Effector memory CD4-positive, alpha-beta T cell (primary cell): Measurements from ENCODE around the gene ACACA.
A peak's percentile ranks its signal among the peaks of the same experiment; 100 is the strongest.

Experiments
- DNase-seq, 3 donors: peaks; one replicate each; pipeline ENCODE4 v3.0.0-alpha.2; 2020
- H3K27ac ChIP-seq: 2 replicates; pipeline ENCODE4 v1.7.0; 2013; ENCODE audit warnings: mild to moderate bottlenecking, low read length, moderate library complexity; ENCODE audit not compliant: insufficient read depth, poor library complexity, severe bottlenecking
- H3K27me3 ChIP-seq: replicated peaks from 2 replicates; pipeline ENCODE4 v1.7.0; 2013; ENCODE audit warnings: mild to moderate bottlenecking, low read length; ENCODE audit not compliant: insufficient read depth, control insufficient read depth, poor library complexity, severe bottlenecking
- H3K36me3 ChIP-seq: 2 replicates; pipeline ENCODE4 v1.7.0; 2013; ENCODE audit warnings: mild to moderate bottlenecking, low read length, moderate library complexity; ENCODE audit not compliant: control insufficient read depth, insufficient read depth
- H3K4me1 ChIP-seq: 2 replicates; pipeline ENCODE4 v1.7.0; 2013; ENCODE audit warnings: low read length, mild to moderate bottlenecking; ENCODE audit not compliant: control insufficient read depth, insufficient read depth, poor library complexity, severe bottlenecking
- H3K4me3 ChIP-seq: 2 replicates; pipeline ENCODE4 v1.7.0; 2013; ENCODE audit warnings: low read length, low read depth, mild to moderate bottlenecking; ENCODE audit not compliant: insufficient read depth, poor library complexity, severe bottlenecking
- H3K9me3 ChIP-seq: 2 replicates; pipeline ENCODE4 v1.7.0; 2013; ENCODE audit warnings: mild to moderate bottlenecking, low read length, moderate library complexity; ENCODE audit not compliant: control insufficient read depth

The ACACA gene

GRCh38 chr17:37098910-37099664, 307.5 kb downstream of the ACACA start:
- no peak overlapping the region for H3K27ac ChIP-seq
- H3K36me3 ChIP-seq: peaks cover 6% of the 10 kb centered on the region
- H3K4me1 ChIP-seq: no peaks in the 10 kb centered on the region
- H3K9me3 ChIP-seq: no peaks in the 10 kb centered on the region
- H3K4me3 ChIP-seq: no peak overlapping the region
- H3K27me3 ChIP-seq: no peaks in the 10 kb centered on the region
- DNase-seq: no peak

GRCh38 chr17:37098152-37098551, 308.5 kb downstream of the ACACA start:
- peaks cover 6% of the 10 kb centered on the region for H3K36me3 ChIP-seq
- no peak for DNase-seq
- H3K9me3 ChIP-seq: no peaks in the 10 kb centered on the region
- no peaks in the 10 kb centered on the region for H3K27me3 ChIP-seq
- H3K27ac ChIP-seq: no peak overlapping the region
- no peaks in the 10 kb centered on the region for H3K4me1 ChIP-seq
- H3K4me3 ChIP-seq: no peak overlapping the region

GRCh38 chr17:37097154-37097553, 309.5 kb downstream of the ACACA start:
- Histone ChIP-seq H3K27me3 (no peaks in the 10 kb centered on the region), H3K4me3 (no peak overlapping the region), H3K9me3 (no peaks in the 10 kb centered on the region), H3K36me3 (peaks cover 6% of the 10 kb centered on the region), H3K4me1 (no peaks in the 10 kb centered on the region), H3K27ac (no peak overlapping the region)
- no peak for DNase-seq

- Histone ChIP-seq H3K36me3 (peaks cover 6% of the 10 kb centered on the region), H3K27ac (no peak overlapping the region), H3K4me3 (no peak overlapping the region), H3K4me1 (no peaks in the 10 kb centered on the region), H3K9me3 (no peaks in the 10 kb centered on the region), H3K27me3 (no peaks in the 10 kb centered on the region)
- no peak for DNase-seq
Measured at GRCh38 chr17:37096071-37096470, 310.6 kb downstream of the ACACA start.

- Histone ChIP-seq H3K27ac (no peak overlapping the region), H3K36me3 (peaks cover 6% of the 10 kb centered on the region)
Measured at GRCh38 chr17:37094391-37094790, 312.2 kb downstream of the ACACA start.

GRCh38 chr17:37092701-37093100, 313.9 kb downstream of the ACACA start:
- no peak for DNase-seq
- H3K36me3 ChIP-seq: peaks cover 6% of the 10 kb centered on the region
- no peak overlapping the region for H3K27ac ChIP-seq
- H3K9me3 ChIP-seq: no peaks in the 10 kb centered on the region
- H3K27me3 ChIP-seq: no peaks in the 10 kb centered on the region
- no peak overlapping the region for H3K4me3 ChIP-seq
- peaks cover 24% of the 10 kb centered on the region for H3K4me1 ChIP-seq

More at GRCh38 chr17:37094391-37094790, 312.2 kb downstream of the ACACA start:
- Histone ChIP-seq H3K4me1 (peaks cover 13% of the 10 kb centered on the region), H3K4me3 (no peak overlapping the region), H3K9me3 (no peaks in the 10 kb centered on the region), H3K27me3 (no peaks in the 10 kb centered on the region)
- DNase-seq: no peak

GRCh38 chr17:37092071-37092470, 314.6 kb downstream of the ACACA start:
- H3K9me3 ChIP-seq: no peaks in the 10 kb centered on the region
- no peak overlapping the region for H3K27ac ChIP-seq
- peaks cover 24% of the 10 kb centered on the region for H3K4me1 ChIP-seq
- H3K27me3 ChIP-seq: no peaks in the 10 kb centered on the region
- peaks cover 6% of the 10 kb centered on the region for H3K36me3 ChIP-seq
- no peak for DNase-seq
- no peak overlapping the region for H3K4me3 ChIP-seq

GRCh38 chr17:37090941-37091340, 315.7 kb downstream of the ACACA start:
- Histone ChIP-seq H3K4me1 (peaks cover 24% of the 10 kb centered on the region), H3K27ac (peak overlapping the region; percentile 65), H3K36me3 (no peaks in the 10 kb centered on the region), H3K27me3 (no peaks in the 10 kb centered on the region), H3K4me3 (no peak overlapping the region), H3K9me3 (no peaks in the 10 kb centered on the region)
- no peak for DNase-seq

- DNase-seq: peak; percentile 24 to 54 (median 34)
- Histone ChIP-seq H3K4me3 (no peak overlapping the region), H3K27ac (peak overlapping the region; percentile 65), H3K4me1 (peaks cover 24% of the 10 kb centered on the region), H3K27me3 (no peaks in the 10 kb centered on the region), H3K36me3 (no peaks in the 10 kb centered on the region), H3K9me3 (no peaks in the 10 kb centered on the region)
Measured at GRCh38 chr17:37089956-37090355, 316.7 kb downstream of the ACACA start.

- Histone ChIP-seq H3K4me1 (peaks cover 24% of the 10 kb centered on the region), H3K4me3 (no peak overlapping the region), H3K27ac (peak overlapping the region; percentile 26), H3K36me3 (no peaks in the 10 kb centered on the region), H3K27me3 (no peaks in the 10 kb centered on the region), H3K9me3 (no peaks in the 10 kb centered on the region)
- no peak for DNase-seq
Measured at GRCh38 chr17:37088913-37089312, 317.7 kb downstream of the ACACA start.
